A172 (cell line): ENCODE measurements around the gene INSIG1. TPM values are rescaled to one million over a fixed set of nuclear protein-coding genes. Genes with fewer than 3 reads are reported as not detected.
A peak's percentile ranks its signal among the peaks of the same experiment; 100 is the strongest.

ENCODE experiments used
- DNase-seq: peaks from one replicate; pipeline ENCODE4 v3.0.0-alpha.2; 2015; ENCODE audit warnings: low spot score
- total RNA-seq: library from RNA; depleted of rRNA; stranded (reverse); fragments of >200 nt; shearing (Covaris generic); gene quantifications from 2 replicates; pipeline ENCODE4 v1.2.3, GENCODE V29; 2014

INSIG1 gene
- total RNA-seq, 1 experiment from 2014 or later: 106 TPM

- no peak for DNase-seq
Measured at GRCh38 chr7:155284496-155285274, 13.0 kb upstream of the INSIG1 start.

GRCh38 chr7:155285423-155285822 lies 12.3 kb upstream of the INSIG1 start:
- no peak for DNase-seq

- DNase-seq: no peak
Measured at GRCh38 chr7:155285833-155286232, 11.8 kb upstream of the INSIG1 start.

- DNase-seq: no peak
Measured at GRCh38 chr7:155286686-155287085, 11.0 kb upstream of the INSIG1 start.

- no peak for DNase-seq
Measured at GRCh38 chr7:155287284-155287935, 10.3 kb upstream of the INSIG1 start.

GRCh38 chr7:155288055-155288454 lies 9.6 kb upstream of the INSIG1 start:
- no peak for DNase-seq

- DNase-seq: no peak
Measured at GRCh38 chr7:155289107-155289506, 8.6 kb upstream of the INSIG1 start.

- DNase-seq: no peak
Measured at GRCh38 chr7:155289949-155290501, 7.7 kb upstream of the INSIG1 start.

- peak; percentile 88 for DNase-seq
Measured at GRCh38 chr7:155291045-155291530, 6.6 kb upstream of the INSIG1 start.

GRCh38 chr7:155291729-155292128 lies 5.9 kb upstream of the INSIG1 start:
- no peak for DNase-seq

GRCh38 chr7:155292680-155293226 lies 4.9 kb upstream of the INSIG1 start:
- no peak for DNase-seq

GRCh38 chr7:155293721-155294510 lies 3.8 kb upstream of the INSIG1 start:
- DNase-seq: no peak

GRCh38 chr7:155294511-155294778 lies 3.2 kb upstream of the INSIG1 start:
- DNase-seq: no peak

GRCh38 chr7:155295511-155295910 lies 2.2 kb upstream of the INSIG1 start:
- DNase-seq: peak; percentile 36

- no peak for DNase-seq
Measured at GRCh38 chr7:155296006-155296787, 1.5 kb upstream of the INSIG1 start.

- peak; percentile 65 for DNase-seq
Measured at GRCh38 chr7:155296788-155297516, 726 bp upstream of the INSIG1 start.

GRCh38 chr7:155298288-155298833 lies 683 bp downstream of the INSIG1 start:
- no peak for DNase-seq

- peak; percentile 93 for DNase-seq
Measured at GRCh38 chr7:155298834-155299534, 1.3 kb downstream of the INSIG1 start.

- DNase-seq: no peak
Measured at GRCh38 chr7:155299535-155300202, 2.0 kb downstream of the INSIG1 start.
